ENCODE results near the gene HEYL.

GRCh38 chr1:39576016-39576657 is 63.3 kb downstream of the HEYL start:
- TF ChIP-seq, protein P1, sequence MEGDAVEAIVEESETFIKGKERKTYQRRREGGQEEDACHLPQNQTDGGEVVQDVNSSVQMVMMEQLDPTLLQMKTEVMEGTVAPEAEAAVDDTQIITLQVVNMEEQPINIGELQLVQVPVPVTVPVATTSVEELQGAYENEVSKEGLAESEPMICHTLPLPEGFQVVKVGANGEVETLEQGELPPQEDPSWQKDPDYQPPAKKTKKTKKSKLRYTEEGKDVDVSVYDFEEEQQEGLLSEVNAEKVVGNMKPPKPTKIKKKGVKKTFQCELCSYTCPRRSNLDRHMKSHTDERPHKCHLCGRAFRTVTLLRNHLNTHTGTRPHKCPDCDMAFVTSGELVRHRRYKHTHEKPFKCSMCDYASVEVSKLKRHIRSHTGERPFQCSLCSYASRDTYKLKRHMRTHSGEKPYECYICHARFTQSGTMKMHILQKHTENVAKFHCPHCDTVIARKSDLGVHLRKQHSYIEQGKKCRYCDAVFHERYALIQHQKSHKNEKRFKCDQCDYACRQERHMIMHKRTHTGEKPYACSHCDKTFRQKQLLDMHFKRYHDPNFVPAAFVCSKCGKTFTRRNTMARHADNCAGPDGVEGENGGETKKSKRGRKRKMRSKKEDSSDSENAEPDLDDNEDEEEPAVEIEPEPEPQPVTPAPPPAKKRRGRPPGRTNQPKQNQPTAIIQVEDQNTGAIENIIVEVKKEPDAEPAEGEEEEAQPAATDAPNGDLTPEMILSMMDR (IDR thresholded peaks at IDR 0.05; ENCODE audit: insufficient read depth, low read depth, low read length): no peak
- no peak for TF ChIP-seq EZH2 (IDR thresholded peaks at IDR 0.05; ENCODE audit: insufficient read depth, low read length)
